Thyroid gland (tissue), 4 donors: Measurements from ENCODE around the gene PRR20C. TPM values are rescaled to one million over a fixed set of nuclear protein-coding genes. Genes with fewer than 3 reads are reported as not detected.
"Not testable (repeated sequence)": the region's sequence is repeated elsewhere in the genome, so short reads cannot be mapped to it uniquely, and the experiment has no call there.

ENCODE experiments used
- DNase-seq, 2 donors: peaks; one replicate each; pipeline ENCODE4 v3.0.0-alpha.2; 2019
- H3K27ac ChIP-seq, 3 donors: fragments of 200-600 bp; sonication (generic); 1 replicate in 2 of 3; 2 replicates in 1 of 3; pipeline ENCODE4 v1.5.1; 2016 to 2019; ENCODE audit warnings: mild to moderate bottlenecking in 1 of 3, moderate library complexity in 1 of 3
- H3K27me3 ChIP-seq: fragments of 200-600 bp; sonication (generic); one replicate; pipeline ENCODE4 v1.5.1; 2019
- H3K36me3 ChIP-seq, 2 donors: fragments of 200-600 bp; sonication (generic); one replicate each; pipeline ENCODE4 v1.5.1; 2016 to 2019
- H3K4me1 ChIP-seq, 2 donors: fragments of 200-600 bp; sonication (generic); one replicate each; pipeline ENCODE4 v1.5.1; 2017 to 2019
- H3K4me3 ChIP-seq, 3 donors: fragments of 200-600 bp; sonication (generic); replicated peaks in 1 of 3; 1 replicate in 2 of 3; 2 replicates in 1 of 3; pipeline ENCODE4 v1.5.1; 2016; ENCODE audit warnings: mild to moderate bottlenecking in 1 of 3
- H3K9me3 ChIP-seq: fragments of 200-600 bp; sonication (generic); one replicate; pipeline ENCODE4 v1.5.1; 2017
- CTCF ChIP-seq, 6 experiments: fragments of 200-600 bp in 3 of 6; fragments of 450-650 bp in 3 of 6; sonication (generic) in 3 of 6; IDR thresholded peaks; one replicate each; pipeline ENCODE4 v1.5.1; 2016 to 2019; ENCODE audit warnings: antibody characterized with exemption in 6 of 6, mild to moderate bottlenecking in 2 of 6, inconsistent platforms in 1 of 6, moderate library complexity in 1 of 6
- POLR2A ChIP-seq, 2 donors: fragments of 450-650 bp; IDR thresholded peaks; one replicate each; pipeline ENCODE4 v1.6.1; 2017; ENCODE audit warnings: antibody characterized with exemption in 2 of 2, mild to moderate bottlenecking in 2 of 2, moderate library complexity in 1 of 2
- WGBS, 2 donors: methylation state at CpG; one replicate each; pipeline ENCODE4 v1.1.5; 2017; 5-methylcytosine and 5-hydroxymethylcytosine counted together
- intact Hi-C: fragments of 100-400 bp; cut with DNase I; formaldehyde crosslinking; loops from one replicate; pipeline ENCODE4 v1.15.1; 2023
- total RNA-seq, 4 donors: library from RNA; depleted of rRNA; stranded (reverse); fragments of >200 nt; gene quantifications; one replicate each; pipeline ENCODE4 v1.2.3, GENCODE V29; 2016

PRR20C gene
- not detected for total RNA-seq

GRCh38 chr13:57153761-57154160 is at the start of gene PRR20C:
TSS of gene PRR20C (plus strand) at chr13:57154061. CDS start at chr13:57154448, 387 bp downstream.
- H3K4me1 ChIP-seq, H3K27me3 ChIP-seq, H3K36me3 ChIP-seq, H3K27ac ChIP-seq, H3K4me3 ChIP-seq, intact Hi-C loops, H3K9me3 ChIP-seq, DNase-seq: not testable (repeated sequence)
- no CpG with 5 or more reads among the region's 22 CpGs for WGBS, 2 donors

- 92 to 97% methylated on average over 4 of the region's 4 CpGs for WGBS, 2 donors
- H3K4me1 ChIP-seq: no peaks in the 10 kb centered on the region
- intact Hi-C loops: no loop called here
- H3K36me3 ChIP-seq: no peaks in the 10 kb centered on the region
- H3K27ac ChIP-seq: no peak overlapping the region
- no peaks in the 10 kb centered on the region for H3K27me3 ChIP-seq
- no peaks in the 10 kb centered on the region for H3K9me3 ChIP-seq
- H3K4me3 ChIP-seq: no peak overlapping the region
- TF ChIP-seq POLR2A (IDR thresholded peaks at IDR 0.05): no peak
- no peak for TF ChIP-seq CTCF (IDR thresholded peaks at IDR 0.05)
- no peak for DNase-seq
Measured at GRCh38 chr13:57114945-57115344, 38.9 kb upstream of the PRR20C start.

GRCh38 chr13:57123681-57124080 is 30.2 kb upstream of the PRR20C start:
- intact Hi-C loops: no loop called here
- 61 to 66% methylated on average over 1 of the region's 1 CpG for WGBS, 2 donors
- no peaks in the 10 kb centered on the region for H3K4me1 ChIP-seq
- DNase-seq: no peak
- TF ChIP-seq CTCF (IDR thresholded peaks at IDR 0.05): no peak
- no peak for TF ChIP-seq POLR2A (IDR thresholded peaks at IDR 0.05)
- no peak overlapping the region for H3K4me3 ChIP-seq
- no peaks in the 10 kb centered on the region for H3K36me3 ChIP-seq
- H3K9me3 ChIP-seq: no peaks in the 10 kb centered on the region
- no peaks in the 10 kb centered on the region for H3K27me3 ChIP-seq
- H3K27ac ChIP-seq: no peak overlapping the region

GRCh38 chr13:57128909-57129308 is 25.0 kb upstream of the PRR20C start:
- WGBS, 2 donors: 82 to 83% methylated on average over 6 of the region's 6 CpGs
- no peaks in the 10 kb centered on the region for H3K27me3 ChIP-seq
- TF ChIP-seq POLR2A (IDR thresholded peaks at IDR 0.05) (no peak), CTCF (IDR thresholded peaks at IDR 0.05) (no peak)
- no peaks in the 10 kb centered on the region for H3K36me3 ChIP-seq
- H3K27ac ChIP-seq: no peak overlapping the region
- intact Hi-C loops: no loop called here
- no peak overlapping the region for H3K4me3 ChIP-seq
- no peak for DNase-seq
- H3K9me3 ChIP-seq: no peaks in the 10 kb centered on the region
- no peaks in the 10 kb centered on the region for H3K4me1 ChIP-seq

- TF ChIP-seq CTCF (IDR thresholded peaks at IDR 0.05): no peak
- no peak for TF ChIP-seq POLR2A (IDR thresholded peaks at IDR 0.05)
- Histone ChIP-seq H3K9me3 (no peaks in the 10 kb centered on the region), H3K4me3 (no peak overlapping the region), H3K4me1 (no peaks in the 10 kb centered on the region), H3K27ac (no peak overlapping the region), H3K36me3 (no peaks in the 10 kb centered on the region), H3K27me3 (no peaks in the 10 kb centered on the region)
- intact Hi-C loops: no loop called here
- no peak for DNase-seq
- WGBS, 2 donors: 56 to 62% methylated on average over 2 of the region's 2 CpGs
Measured at GRCh38 chr13:57136093-57136492, 17.8 kb upstream of the PRR20C start.

GRCh38 chr13:57137585-57137984 is 16.3 kb upstream of the PRR20C start:
- intact Hi-C loops: no loop called here
- 77 to 81% methylated on average over 4 of the region's 4 CpGs for WGBS, 2 donors
- no peaks in the 10 kb centered on the region for H3K27me3 ChIP-seq

More at GRCh38 chr13:57137585-57137984, 16.3 kb upstream of the PRR20C start:
- H3K36me3 ChIP-seq: no peaks in the 10 kb centered on the region
- DNase-seq: no peak
- no peaks in the 10 kb centered on the region for H3K9me3 ChIP-seq
- H3K4me3 ChIP-seq: no peak overlapping the region
- no peak overlapping the region for H3K27ac ChIP-seq
- TF ChIP-seq POLR2A (IDR thresholded peaks at IDR 0.05) (no peak), CTCF (IDR thresholded peaks at IDR 0.05) (no peak)
- no peaks in the 10 kb centered on the region for H3K4me1 ChIP-seq
